GM03348 (cell line): Measurements from ENCODE around the gene PRC1.

Source experiments
- DNase-seq: peaks from one replicate; pipeline ENCODE4 v3.0.0; 2012; ENCODE audit warnings: low spot score

The PRC1 gene

GRCh38 chr15:90989040-90989768 is 5.1 kb downstream of the PRC1 start:
- no peak for DNase-seq

GRCh38 chr15:90988296-90988695 is 6.0 kb downstream of the PRC1 start:
- DNase-seq, result no peak

GRCh38 chr15:90987561-90988141 is 6.7 kb downstream of the PRC1 start:
- no peak for DNase-seq

- no peak for DNase-seq
Observed at GRCh38 chr15:90986790-90987507, 7.4 kb downstream of the PRC1 start.

- no peak for DNase-seq
Observed at GRCh38 chr15:90982135-90982534, 12.2 kb downstream of the PRC1 start.

- no peak for DNase-seq
Observed at GRCh38 chr15:90981681-90982080, 12.7 kb downstream of the PRC1 start.

- no peak for DNase-seq
Observed at GRCh38 chr15:90979582-90979981, 14.8 kb downstream of the PRC1 start.

GRCh38 chr15:90974216-90974615 is 20.1 kb downstream of the PRC1 start:
- DNase-seq, result no peak

GRCh38 chr15:90972133-90972532 is 22.2 kb downstream of the PRC1 start:
- no peak for DNase-seq

GRCh38 chr15:90970274-90970673 is 24.1 kb downstream of the PRC1 start:
- DNase-seq, result no peak

GRCh38 chr15:90968434-90968833 is 25.9 kb downstream of the PRC1 start:
- DNase-seq, result no peak

- DNase-seq, result no peak
Observed at GRCh38 chr15:90967206-90967605, 27.1 kb downstream of the PRC1 start.

- DNase-seq, result no peak
Observed at GRCh38 chr15:90966262-90966661, 28.1 kb downstream of the PRC1 start.

GRCh38 chr15:90962021-90962420 is 32.3 kb downstream of the PRC1 start:
- DNase-seq, result no peak

GRCh38 chr15:90960298-90961091 is 33.8 kb downstream of the PRC1 start:
- no peak for DNase-seq

GRCh38 chr15:90959894-90960293 is 34.4 kb downstream of the PRC1 start:
- peak; percentile 40 for DNase-seq

GRCh38 chr15:90959028-90959595 is 35.2 kb downstream of the PRC1 start:
- DNase-seq, result no peak

GRCh38 chr15:90957791-90958190 is 36.5 kb downstream of the PRC1 start:
- no peak for DNase-seq

- peak; percentile 68 for DNase-seq
Observed at GRCh38 chr15:90957031-90957790, 37.1 kb downstream of the PRC1 start.

- peak; percentile 95 for DNase-seq
Observed at GRCh38 chr15:90956274-90957030, 37.9 kb downstream of the PRC1 start.
